Liver (tissue), 9 donors: ENCODE results near the gene PGPEP1. TPM values are rescaled to one million over a fixed set of nuclear protein-coding genes. Genes with fewer than 3 reads are reported as not detected.
A peak's percentile ranks its signal among the peaks of the same experiment; 100 is the strongest.

ENCODE experiments used
- DNase-seq: peaks from one replicate; pipeline ENCODE4 v3.0.0-alpha.2; 2017; ENCODE audit warnings: low spot score
- H3K27ac ChIP-seq, 2 donors: one replicate each; pipeline ENCODE4 v1.7.0; 2013; ENCODE audit warnings: inconsistent platforms in 2 of 2, low read length in 2 of 2, control low read depth in 1 of 2, low read depth in 1 of 2, mild to moderate bottlenecking in 1 of 2
- H3K27me3 ChIP-seq, 4 donors: one replicate each; pipeline versions ENCODE4 v1.6.1 to v1.7.0; 2013; ENCODE audit warnings: low read length in 3 of 4, inconsistent platforms in 1 of 4, mild to moderate bottlenecking in 1 of 4, moderate library complexity in 1 of 4; ENCODE audit not compliant: control insufficient read depth in 4 of 4, insufficient read depth in 4 of 4
- H3K36me3 ChIP-seq, 4 donors: one replicate each; pipeline versions ENCODE4 v1.6.1 to v1.7.0; 2013; ENCODE audit warnings: low read length in 3 of 4, mild to moderate bottlenecking in 3 of 4, low read depth in 1 of 4, moderate library complexity in 1 of 4; ENCODE audit not compliant: control insufficient read depth in 4 of 4, insufficient read depth in 3 of 4
- H3K4me1 ChIP-seq, 4 donors: one replicate each; pipeline versions ENCODE4 v1.6.1 to v1.7.0; 2013; ENCODE audit warnings: low read length in 3 of 4, mild to moderate bottlenecking in 3 of 4, moderate library complexity in 1 of 4; ENCODE audit not compliant: control insufficient read depth in 4 of 4, insufficient read depth in 4 of 4
- H3K4me3 ChIP-seq, 3 donors: one replicate each; pipeline versions ENCODE4 v1.6.1 to v1.7.0; 2013; ENCODE audit warnings: low read length in 3 of 3, control low read depth in 1 of 3, low read depth in 1 of 3, mild to moderate bottlenecking in 1 of 3
- H3K9ac ChIP-seq, 2 donors: one replicate each; pipeline ENCODE4 v1.7.0; 2013; ENCODE audit warnings: low read length in 2 of 2, mild to moderate bottlenecking in 2 of 2, moderate library complexity in 2 of 2, control low read depth in 1 of 2, low read depth in 1 of 2
- H3K9me3 ChIP-seq, 4 donors: one replicate each; pipeline versions ENCODE4 v1.6.1 to v1.7.0; 2013; ENCODE audit warnings: low read length in 3 of 4; ENCODE audit not compliant: control insufficient read depth in 4 of 4
- EGR1 ChIP-seq, 2 donors: IDR thresholded peaks; 2 replicates each; pipeline ENCODE4 v1.6.1; 2016 to 2018; ENCODE audit warnings: antibody characterized with exemption in 2 of 2, low read depth in 2 of 2
- FOXA1 ChIP-seq: IDR thresholded peaks from 2 replicates; pipeline ENCODE4 v1.6.1; 2016; ENCODE audit warnings: antibody characterized with exemption
- FOXA2 ChIP-seq: IDR thresholded peaks from 2 replicates; pipeline ENCODE4 v1.6.1; 2016; ENCODE audit warnings: antibody characterized with exemption
- GABPA ChIP-seq, 2 donors: IDR thresholded peaks in 1 of 2; conservative IDR thresholded peaks in 1 of 2; 2 replicates each; pipeline ENCODE4 v1.6.1; 2016; ENCODE audit warnings: antibody characterized with exemption in 2 of 2, mild to moderate bottlenecking in 1 of 2, moderate library complexity in 1 of 2
- HNF4A ChIP-seq, 2 donors: conservative IDR thresholded peaks; 2 replicates each; pipeline ENCODE4 v1.6.1; 2016; ENCODE audit warnings: antibody characterized with exemption in 2 of 2, mild to moderate bottlenecking in 2 of 2
- HNF4G ChIP-seq: IDR thresholded peaks from 2 replicates; pipeline ENCODE4 v1.6.1; 2016; ENCODE audit warnings: antibody characterized with exemption
- JUND ChIP-seq, 2 donors: IDR thresholded peaks; 2 replicates each; pipeline ENCODE4 v1.6.1; 2016; ENCODE audit warnings: antibody characterized with exemption in 2 of 2
- NR2F2 ChIP-seq: IDR thresholded peaks from 2 replicates; pipeline ENCODE4 v1.6.1; 2016; ENCODE audit warnings: antibody characterized with exemption
- RAD21 ChIP-seq, 2 donors: IDR thresholded peaks; 2 replicates each; pipeline ENCODE4 v1.6.1; 2016; ENCODE audit warnings: antibody characterized with exemption in 2 of 2, mild to moderate bottlenecking in 2 of 2
- RXRA ChIP-seq, 2 donors: IDR thresholded peaks; 2 replicates each; pipeline ENCODE4 v1.6.1; 2017 to 2018; ENCODE audit warnings: antibody characterized with exemption in 2 of 2, mild to moderate bottlenecking in 1 of 2
- SP1 ChIP-seq: IDR thresholded peaks from 2 replicates; pipeline ENCODE4 v1.6.1; 2018; ENCODE audit warnings: antibody characterized with exemption, mild to moderate bottlenecking
- TAF1 ChIP-seq: conservative IDR thresholded peaks from 2 replicates; pipeline ENCODE4 v1.6.1; 2016; ENCODE audit warnings: antibody characterized with exemption, mild to moderate bottlenecking
- YY1 ChIP-seq: IDR thresholded peaks from 2 replicates; pipeline ENCODE4 v1.6.1; 2016; ENCODE audit warnings: antibody characterized with exemption, mild to moderate bottlenecking
- ZBTB33 ChIP-seq: IDR thresholded peaks from 2 replicates; pipeline ENCODE4 v1.6.1; 2016; ENCODE audit warnings: antibody characterized with exemption
- WGBS: extraction: QIAGEN DNeasy Blood & Tissue Kit; methylation state at CpG from one replicate; pipeline ENCODE4 v1.1.7; 2013; 5-methylcytosine and 5-hydroxymethylcytosine counted together
- polyA plus RNA-seq, 2 donors: library from polyadenylated mRNA; stranded (reverse) in 1 of 2; unstranded in 1 of 2; fragments of 200-250 nt in 1 of 2; fragments of >200 nt in 1 of 2; fragmentation: Nextera tagmentation in 1 of 2; extraction: Ambion mirVana in 1 of 2; gene quantifications; one replicate each; pipeline versions ENCODE4 v1.2.1 to v1.2.3, GENCODE V29; 2013 to 2015
- total RNA-seq, 2 donors: library from RNA; depleted of rRNA; stranded (reverse); fragments of >200 nt; gene quantifications; one replicate each; pipeline ENCODE4 v1.2.3, GENCODE V29; 2014
- TF ChIP-seq, protein P1 (sequence below): IDR thresholded peaks from 2 replicates; pipeline ENCODE4 v1.6.1; 2016; ENCODE audit warnings: antibody characterized with exemption
- TF ChIP-seq, protein P2 (sequence below): IDR thresholded peaks from 2 replicates; pipeline ENCODE4 v1.6.1; 2016; ENCODE audit warnings: antibody characterized with exemption, mild to moderate bottlenecking
- TF ChIP-seq, protein P3 (sequence below): IDR thresholded peaks from 2 replicates; pipeline ENCODE4 v1.6.1; 2016; ENCODE audit warnings: antibody characterized with exemption
- TF ChIP-seq, protein P4 (sequence below): fragments of 150-350 bp; IDR thresholded peaks from 2 replicates; pipeline ENCODE4 v1.5.1; 2017; ENCODE audit warnings: improper control_type of control experiment, low read depth, low read length; ENCODE audit not compliant: missing input control
- donor health status: healthy.
- donor health status: healthy.
- donor health status: healthy.
- donor health status: healthy.
- donor health status: healthy.

The PGPEP1 gene
- total and polyA plus RNA-seq, 4 donors: 15.8 to 48.3 (median 26.2) TPM

DNA sequence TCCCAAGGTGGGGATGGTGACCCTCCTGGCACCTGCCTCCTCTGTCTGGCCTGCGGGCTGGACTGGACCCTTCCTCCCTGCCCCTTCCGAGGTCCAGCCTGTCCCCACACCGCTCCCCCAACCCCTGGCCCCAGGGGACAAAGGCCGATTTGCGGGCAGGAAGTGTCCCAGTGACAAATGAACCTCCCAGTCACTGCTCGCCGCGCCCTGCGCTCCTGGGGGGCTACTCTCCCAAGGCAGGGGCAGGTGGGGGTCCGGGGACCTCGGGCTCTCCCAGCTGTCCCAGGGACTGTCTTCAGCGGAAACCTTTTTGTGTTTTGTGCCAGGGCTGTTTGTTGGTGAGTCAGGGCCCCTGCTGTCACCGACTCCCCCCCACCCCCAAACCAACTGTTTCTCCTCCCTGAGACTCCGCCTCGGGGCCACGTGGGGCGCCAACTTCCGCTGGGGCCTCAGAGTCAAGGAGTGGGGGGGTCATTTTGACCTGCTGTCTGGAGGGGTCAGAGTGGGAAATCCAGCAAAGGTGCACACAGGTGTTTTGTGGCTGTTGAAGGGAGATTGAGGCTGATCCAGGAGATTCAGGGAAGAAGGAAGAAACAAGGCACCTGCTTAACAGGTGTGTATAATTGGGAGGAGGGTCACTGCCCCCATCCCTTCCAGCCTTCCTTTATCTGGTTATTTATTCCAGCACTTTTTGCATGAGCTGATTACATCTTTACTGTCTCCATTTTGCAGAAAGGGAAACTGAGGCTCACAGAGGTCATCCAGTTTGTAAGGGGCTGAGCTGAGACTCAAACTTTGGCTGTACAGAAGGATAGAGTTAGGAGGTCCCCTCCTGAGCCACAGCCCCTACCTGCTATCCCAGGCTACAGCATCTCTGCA lies 831 bp downstream of the PGPEP1 start:
- peak overlapping the region; percentile 47 to 52 for H3K9ac ChIP-seq
- peaks cover 4 to 39% (median 20%) of the 10 kb centered on the region in 4 donors for H3K4me1 ChIP-seq

More for the DNA sequence above, 831 bp downstream of the PGPEP1 start:
- Histone ChIP-seq H3K9me3 (no peaks in the 10 kb centered on the region), H3K27ac (peak overlapping the region; percentile 75 to 90), H3K4me3 (peak overlapping the region; percentile 75 to 97 (median 79)), H3K27me3 (no peaks in the 10 kb centered on the region), H3K36me3 (peaks cover 2 to 13% (median 5%) of the 10 kb centered on the region in 4 donors)
- DNase-seq: peak; percentile 71
- TF ChIP-seq JUND (IDR thresholded peaks at IDR 0.05): no peak
- no peak for TF ChIP-seq FOXA1
- peak; percentile 74 for TF ChIP-seq HNF4G
- TF ChIP-seq, protein P1, sequence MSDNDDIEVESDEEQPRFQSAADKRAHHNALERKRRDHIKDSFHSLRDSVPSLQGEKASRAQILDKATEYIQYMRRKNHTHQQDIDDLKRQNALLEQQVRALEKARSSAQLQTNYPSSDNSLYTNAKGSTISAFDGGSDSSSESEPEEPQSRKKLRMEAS: no peak
- TF ChIP-seq, protein P2, sequence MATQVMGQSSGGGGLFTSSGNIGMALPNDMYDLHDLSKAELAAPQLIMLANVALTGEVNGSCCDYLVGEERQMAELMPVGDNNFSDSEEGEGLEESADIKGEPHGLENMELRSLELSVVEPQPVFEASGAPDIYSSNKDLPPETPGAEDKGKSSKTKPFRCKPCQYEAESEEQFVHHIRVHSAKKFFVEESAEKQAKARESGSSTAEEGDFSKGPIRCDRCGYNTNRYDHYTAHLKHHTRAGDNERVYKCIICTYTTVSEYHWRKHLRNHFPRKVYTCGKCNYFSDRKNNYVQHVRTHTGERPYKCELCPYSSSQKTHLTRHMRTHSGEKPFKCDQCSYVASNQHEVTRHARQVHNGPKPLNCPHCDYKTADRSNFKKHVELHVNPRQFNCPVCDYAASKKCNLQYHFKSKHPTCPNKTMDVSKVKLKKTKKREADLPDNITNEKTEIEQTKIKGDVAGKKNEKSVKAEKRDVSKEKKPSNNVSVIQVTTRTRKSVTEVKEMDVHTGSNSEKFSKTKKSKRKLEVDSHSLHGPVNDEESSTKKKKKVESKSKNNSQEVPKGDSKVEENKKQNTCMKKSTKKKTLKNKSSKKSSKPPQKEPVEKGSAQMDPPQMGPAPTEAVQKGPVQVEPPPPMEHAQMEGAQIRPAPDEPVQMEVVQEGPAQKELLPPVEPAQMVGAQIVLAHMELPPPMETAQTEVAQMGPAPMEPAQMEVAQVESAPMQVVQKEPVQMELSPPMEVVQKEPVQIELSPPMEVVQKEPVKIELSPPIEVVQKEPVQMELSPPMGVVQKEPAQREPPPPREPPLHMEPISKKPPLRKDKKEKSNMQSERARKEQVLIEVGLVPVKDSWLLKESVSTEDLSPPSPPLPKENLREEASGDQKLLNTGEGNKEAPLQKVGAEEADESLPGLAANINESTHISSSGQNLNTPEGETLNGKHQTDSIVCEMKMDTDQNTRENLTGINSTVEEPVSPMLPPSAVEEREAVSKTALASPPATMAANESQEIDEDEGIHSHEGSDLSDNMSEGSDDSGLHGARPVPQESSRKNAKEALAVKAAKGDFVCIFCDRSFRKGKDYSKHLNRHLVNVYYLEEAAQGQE: no peak
- TF ChIP-seq, protein P3, sequence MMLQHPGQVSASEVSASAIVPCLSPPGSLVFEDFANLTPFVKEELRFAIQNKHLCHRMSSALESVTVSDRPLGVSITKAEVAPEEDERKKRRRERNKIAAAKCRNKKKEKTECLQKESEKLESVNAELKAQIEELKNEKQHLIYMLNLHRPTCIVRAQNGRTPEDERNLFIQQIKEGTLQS: peak; percentile 34
- TF ChIP-seq RXRA (IDR thresholded peaks at IDR 0.05): peak; percentile 47 to 58
- peak; percentile 90 to 95 for TF ChIP-seq HNF4A (conservative IDR thresholded peaks at IDR 0.05)
- no peak for TF ChIP-seq YY1
- TF ChIP-seq TAF1: no peak
- TF ChIP-seq FOXA2: no peak
- TF ChIP-seq GABPA (IDR thresholded peaks at IDR 0.05 in 1 of 2, conservative IDR thresholded peaks at IDR 0.05 in 1 of 2): peak; percentile 23 to 61
- peak; percentile 54 for TF ChIP-seq SP1
- TF ChIP-seq NR2F2: peak; percentile 48
- TF ChIP-seq RAD21 (IDR thresholded peaks at IDR 0.05): peak in 1 of 2 donors; percentile 24
- no peak for TF ChIP-seq ZBTB33
- no peak for TF ChIP-seq EGR1 (IDR thresholded peaks at IDR 0.05; ENCODE audit: low read depth in 2 of 2)
- TF ChIP-seq, protein P4, sequence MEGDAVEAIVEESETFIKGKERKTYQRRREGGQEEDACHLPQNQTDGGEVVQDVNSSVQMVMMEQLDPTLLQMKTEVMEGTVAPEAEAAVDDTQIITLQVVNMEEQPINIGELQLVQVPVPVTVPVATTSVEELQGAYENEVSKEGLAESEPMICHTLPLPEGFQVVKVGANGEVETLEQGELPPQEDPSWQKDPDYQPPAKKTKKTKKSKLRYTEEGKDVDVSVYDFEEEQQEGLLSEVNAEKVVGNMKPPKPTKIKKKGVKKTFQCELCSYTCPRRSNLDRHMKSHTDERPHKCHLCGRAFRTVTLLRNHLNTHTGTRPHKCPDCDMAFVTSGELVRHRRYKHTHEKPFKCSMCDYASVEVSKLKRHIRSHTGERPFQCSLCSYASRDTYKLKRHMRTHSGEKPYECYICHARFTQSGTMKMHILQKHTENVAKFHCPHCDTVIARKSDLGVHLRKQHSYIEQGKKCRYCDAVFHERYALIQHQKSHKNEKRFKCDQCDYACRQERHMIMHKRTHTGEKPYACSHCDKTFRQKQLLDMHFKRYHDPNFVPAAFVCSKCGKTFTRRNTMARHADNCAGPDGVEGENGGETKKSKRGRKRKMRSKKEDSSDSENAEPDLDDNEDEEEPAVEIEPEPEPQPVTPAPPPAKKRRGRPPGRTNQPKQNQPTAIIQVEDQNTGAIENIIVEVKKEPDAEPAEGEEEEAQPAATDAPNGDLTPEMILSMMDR: no peak
- WGBS: under 1% methylated on average over 18 of the region's 18 CpGs
